OCI-M2 (cell line): ENCODE measurements around the gene ADGRF1.
"Not testable (repeated sequence)": the region's sequence is repeated elsewhere in the genome, so short reads cannot be mapped to it uniquely, and the experiment has no call there.

ENCODE experiments used
- DNase-seq: peaks from one replicate; lab custom pipeline; 2025; ENCODE audit not compliant: unreplicated experiment; lab: John Stamatoyannopoulos, UW

The ADGRF1 gene

DNA sequence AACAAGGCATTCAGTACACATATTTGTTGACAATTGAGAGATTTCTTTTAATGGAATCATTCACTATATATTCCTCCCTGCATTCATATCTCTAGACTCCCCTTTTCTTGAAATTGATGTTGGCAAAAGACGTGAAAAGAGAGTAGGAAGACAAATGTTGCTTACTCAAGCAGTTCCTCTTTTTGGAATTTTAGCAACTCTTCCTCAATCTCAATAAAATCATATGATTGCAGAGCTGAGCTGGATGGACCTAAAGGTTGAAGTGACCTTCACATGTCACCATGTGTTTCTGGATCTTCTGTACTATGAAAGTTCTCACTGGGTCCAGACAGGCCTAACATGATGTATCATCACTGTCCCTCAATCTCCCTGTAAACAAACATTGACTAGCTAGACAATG is 18.6 kb downstream of the ADGRF1 start:
- DNase-seq = no peak

DNA sequence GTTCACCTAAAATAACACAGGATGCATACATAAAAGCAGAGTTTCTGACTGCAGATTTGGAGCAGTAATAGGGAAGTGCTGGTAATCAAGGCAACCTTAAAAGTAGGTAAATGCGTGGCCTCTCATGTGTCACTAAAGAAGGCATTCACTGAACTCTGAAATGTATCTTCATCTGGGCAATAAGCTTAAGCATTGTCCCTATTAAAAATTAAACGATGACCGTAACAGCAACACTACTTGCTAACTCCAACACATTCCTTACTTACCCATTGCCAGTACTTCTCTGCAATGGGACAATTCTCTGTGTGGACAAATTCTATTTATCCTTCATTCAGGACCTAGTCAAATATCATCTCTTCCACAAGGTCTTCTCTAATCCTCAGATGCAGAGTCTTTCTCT is 19.9 kb downstream of the ADGRF1 start:
- no peak for DNase-seq

DNA sequence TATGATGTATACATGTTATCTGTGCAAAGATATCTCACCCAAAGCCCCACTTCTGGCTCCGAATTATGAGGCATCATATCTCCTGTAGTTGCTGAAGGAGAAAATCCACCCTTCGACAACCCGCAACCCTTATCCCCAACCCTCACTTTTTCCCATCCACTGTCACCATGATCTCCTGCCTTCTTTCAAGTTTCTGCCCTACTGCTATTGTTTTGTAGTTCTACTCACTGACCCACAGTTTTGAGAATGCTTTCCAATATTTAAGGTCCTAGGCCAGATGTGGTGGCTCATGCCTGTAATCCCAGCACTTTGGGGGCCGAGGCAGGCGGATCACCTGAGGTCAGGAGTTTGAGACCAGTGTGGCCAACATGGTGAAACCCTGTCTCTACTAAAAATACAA is 22.2 kb downstream of the ADGRF1 start:
- no peak for DNase-seq

DNA sequence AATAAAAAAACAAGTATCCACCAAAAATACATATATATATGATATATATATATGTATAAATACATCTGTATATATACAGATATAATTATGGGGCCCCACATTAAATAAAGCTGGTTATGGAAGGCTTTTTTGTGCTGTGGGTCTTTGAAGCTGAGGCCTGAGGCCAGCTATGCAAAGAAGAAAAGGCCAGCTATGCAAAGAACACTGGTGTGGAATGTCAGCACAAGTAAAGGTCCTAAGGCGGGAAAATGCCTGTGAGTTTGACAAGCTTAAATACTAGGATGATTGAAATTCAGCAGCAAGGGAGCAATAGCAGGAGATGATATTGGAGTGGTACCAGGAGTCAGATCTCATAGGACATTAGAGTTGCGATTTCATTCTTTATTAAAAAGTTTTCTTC is 25.2 kb downstream of the ADGRF1 start:
- no peak for DNase-seq

DNA sequence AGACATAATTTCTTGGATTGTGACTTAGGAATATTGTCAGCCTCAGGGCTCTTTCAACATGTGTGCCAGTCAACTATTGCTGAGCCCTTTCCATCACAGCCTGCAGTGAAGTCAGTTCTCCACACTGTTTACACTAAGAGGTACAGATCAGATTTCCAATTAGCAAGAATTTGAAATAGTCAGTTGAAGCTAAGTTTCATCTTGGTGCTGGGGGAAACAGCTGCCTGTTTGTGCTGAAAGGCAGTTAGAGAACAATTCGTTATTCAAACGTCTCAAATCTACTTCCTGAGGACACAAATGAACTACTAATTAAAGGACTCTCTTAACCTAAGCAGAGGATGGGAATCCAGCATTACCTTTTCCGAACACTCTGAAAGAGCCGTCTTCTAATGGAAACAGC is 25.9 kb downstream of the ADGRF1 start:
- no peak for DNase-seq

DNA sequence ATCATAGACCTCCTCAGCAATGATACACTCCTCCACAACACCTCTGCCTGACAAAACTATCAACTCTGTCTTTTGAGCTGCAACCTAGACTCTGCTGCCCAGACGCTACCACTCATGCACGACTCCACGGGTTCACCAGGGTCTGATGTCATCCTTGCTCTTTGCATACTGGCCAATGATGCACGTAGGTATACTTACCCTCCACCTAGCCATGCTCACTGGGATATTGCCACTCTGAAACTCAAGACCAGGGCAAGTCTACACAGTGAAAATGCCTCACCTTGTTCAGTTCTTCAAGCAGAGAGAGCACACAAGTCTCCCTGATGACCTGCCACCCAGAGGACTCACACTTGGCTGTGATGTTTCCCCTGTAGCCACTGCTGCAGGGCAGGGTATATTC is 27.7 kb downstream of the ADGRF1 start:
- DNase-seq = no peak

DNA sequence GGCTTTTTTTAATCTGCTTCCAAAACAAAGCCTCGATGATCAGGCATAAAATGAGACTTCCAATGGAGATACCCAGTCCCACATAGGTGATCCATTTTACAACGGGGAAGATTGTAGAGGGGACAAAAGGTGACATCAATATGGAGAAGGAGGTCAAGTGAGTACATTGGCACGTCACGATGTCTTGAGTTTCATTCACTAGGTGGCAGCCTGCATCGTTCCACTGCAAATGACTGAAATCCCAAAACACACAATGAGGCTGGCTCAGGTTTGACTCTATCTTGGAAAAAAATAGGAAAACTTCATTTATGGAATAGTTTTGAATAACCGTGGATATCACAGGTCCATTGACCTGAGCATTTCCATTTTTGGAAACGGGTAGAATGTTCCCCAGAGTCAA is 32.5 kb downstream of the ADGRF1 start:
- no peak for DNase-seq

DNA sequence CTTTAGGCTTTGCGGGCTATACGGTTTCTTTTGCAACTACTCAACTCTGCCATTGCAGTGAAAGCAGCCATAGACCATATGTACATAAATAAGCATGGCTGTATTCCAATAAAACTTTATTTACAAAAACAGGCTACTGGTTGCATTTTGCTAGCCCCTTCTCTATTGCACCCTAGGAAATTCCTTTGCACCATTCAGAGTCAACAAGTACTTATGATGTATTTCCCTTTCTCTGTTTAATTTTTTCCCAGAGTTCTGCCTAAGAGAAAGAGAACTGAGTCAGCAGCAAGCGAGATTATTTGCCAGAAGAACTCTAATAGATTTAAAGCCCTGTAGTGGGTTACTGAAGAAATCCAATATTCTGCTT is 33.8 kb downstream of the ADGRF1 start:
- DNase-seq = no peak

DNA sequence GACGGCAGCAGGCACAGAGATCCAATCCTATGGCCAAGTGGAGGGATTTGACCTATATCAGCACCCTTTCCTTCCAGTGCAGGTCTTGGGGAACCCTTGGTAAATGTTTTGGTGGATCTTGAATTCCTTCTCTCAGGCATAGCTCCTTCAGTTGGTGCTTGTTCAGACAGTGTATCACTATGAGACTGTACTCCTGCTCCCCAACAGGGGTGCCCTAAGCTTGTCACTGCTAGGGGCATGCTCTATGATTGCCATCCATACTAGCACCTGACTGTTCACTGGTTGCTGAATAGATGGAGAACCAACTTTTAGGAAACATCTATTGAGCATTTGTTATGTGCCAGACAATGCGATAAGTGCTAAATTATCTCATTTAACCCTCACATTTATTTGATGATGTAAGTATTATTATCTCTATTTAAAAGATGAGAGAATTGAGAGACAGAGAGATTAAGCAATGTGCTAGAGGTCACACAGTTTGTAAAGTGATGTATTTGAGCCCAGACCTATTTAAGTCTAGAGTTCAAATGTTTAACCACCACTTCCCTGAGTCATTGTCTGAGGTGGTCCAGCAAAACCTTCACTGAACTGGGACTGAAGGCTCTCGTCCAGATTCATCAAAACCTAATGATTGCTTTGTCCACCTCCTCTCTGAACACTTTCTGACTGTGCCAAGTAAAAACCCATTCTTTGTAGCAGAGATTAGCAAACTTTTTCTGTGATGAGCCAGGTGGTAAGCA is 34.3 kb downstream of the ADGRF1 start:
- DNase-seq = no peak

DNA sequence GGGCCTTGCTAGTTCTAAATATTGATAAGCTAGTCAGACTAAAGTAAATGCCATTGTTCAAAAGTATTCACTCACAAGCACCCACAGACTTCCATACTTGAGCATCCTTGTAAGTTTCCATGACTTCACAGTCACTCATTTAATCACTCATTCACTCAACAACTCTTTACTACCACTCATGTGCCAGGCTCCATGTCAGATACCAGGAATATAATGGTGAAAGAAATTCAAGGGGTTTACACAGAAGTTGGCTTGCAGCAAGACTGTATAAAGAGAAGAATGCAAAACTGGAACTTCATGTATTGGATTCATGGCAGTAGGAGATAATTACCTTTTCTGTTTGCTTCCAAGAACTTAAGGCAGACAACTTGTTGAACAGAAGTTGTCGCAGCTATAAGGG is 36.6 kb downstream of the ADGRF1 start:
- no peak for DNase-seq

DNA sequence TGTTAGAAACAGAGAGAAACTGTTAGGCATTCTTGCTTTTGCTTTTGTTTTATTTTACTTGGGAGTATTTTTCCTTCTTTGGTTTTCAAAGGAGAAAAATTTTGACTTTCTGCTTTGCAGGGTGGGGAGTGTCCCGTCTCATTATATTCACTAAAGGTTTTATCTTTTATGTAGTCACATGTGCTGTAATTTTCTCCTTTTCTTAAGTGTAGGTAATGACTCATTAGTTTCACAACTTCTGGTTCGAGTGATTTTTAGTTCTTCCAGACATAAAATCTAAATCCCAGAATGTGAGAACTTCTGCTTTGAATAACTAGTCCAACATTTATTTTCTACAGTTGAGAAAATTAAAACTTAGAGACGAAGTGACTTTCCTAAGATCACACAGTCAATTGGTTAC is 37.7 kb downstream of the ADGRF1 start:
- no peak for DNase-seq

DNA sequence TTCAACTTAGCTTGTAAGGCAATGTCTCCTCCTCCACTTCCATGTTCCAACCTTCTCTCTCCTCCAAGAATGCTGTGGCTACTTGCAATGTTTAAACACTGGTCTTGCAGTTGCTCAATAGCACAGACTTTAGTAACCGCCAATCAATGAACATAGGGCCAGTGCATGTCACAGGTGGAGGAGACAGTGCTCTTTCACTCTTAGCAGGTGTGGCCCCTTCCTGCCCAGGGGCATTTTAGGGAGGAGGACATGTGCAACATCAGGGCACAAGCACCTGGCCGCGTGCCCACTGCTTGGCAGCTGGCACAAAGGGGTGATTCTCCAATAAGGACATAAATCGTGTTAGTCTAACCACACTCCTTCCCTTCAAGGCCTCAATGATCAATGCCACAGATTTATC is 41.3 kb downstream of the ADGRF1 start:
- DNase-seq = no peak

DNA sequence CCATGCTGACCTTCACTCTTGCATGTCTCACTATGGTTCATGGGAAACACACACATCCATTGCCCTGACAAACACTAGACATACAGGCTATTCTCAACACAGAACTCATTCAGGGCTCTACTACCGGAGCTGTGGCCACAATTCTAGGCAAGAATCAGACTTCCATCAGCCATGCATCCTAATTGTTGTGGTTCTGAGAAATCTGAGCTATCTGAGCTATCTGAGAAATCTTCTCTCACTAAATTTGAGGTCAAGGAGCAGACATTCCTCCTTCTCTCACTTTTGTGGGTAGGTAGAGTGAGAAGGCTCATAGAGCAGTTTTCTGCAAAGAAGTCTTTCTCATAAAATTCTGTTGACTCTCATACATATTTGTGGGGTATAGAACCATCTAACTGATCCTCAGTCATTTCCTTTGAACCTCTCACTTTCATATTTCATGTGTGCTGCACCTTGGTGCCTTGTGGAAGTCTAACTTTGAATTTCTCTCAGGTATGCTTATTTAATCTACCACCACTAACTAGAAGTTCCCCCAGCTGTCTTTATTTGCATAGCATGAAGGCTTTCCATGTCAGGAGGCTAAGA is 43.6 kb downstream of the ADGRF1 start:
- DNase-seq = no peak

DNA sequence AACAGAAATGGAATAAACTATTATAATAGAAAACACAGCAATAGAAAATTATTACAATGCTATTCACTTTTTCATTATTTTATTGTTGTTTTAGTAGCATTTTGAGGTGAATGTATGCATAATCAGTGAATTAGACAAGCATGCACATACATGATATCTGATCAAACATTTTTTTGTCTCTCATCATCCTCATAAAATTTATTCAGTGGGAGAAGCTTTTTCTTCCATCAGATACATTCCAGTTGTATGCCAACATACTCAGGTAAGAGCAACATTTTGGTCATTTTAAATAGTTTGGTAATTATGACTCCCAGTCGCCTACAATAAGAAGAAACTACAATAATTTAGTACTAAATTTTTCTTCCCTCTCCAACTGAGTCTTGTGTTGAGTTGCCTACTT is 44.5 kb downstream of the ADGRF1 start:
- DNase-seq = no peak

DNA sequence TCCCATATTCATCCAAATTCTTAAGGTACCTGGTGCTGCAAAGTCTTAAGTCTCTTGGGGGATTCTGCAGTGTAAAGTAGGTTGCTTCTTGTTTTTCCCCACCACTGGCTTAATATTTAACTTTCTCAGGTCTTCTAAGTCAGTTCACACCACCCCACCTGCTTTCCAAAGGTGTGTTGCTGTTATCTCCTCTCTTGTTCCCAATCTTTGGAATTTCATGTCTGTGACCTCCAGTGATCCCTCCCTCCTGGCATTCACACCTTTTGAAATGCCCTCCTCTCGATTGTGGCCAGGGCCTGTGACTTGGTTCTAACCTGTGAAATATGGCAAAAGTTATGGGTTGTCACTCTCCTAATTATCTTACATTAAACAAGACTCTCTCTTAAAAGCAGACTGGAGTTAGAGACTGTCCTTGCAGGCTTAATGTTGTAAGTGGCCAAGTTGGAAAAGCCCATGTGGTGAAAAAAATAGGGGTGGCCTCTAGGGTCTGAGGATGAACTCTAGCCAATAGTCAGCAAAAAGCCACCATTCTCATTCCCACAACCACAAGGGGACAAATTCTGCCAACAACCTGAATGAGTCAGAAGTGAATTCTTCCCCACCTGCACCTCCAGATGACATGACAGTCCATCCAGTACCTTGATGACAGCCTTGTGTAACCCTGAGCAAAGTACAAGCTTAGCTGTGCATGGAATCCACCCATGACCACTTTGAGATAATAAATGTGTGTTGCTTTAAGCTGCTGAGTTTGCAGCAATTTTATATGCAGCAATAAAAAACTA is 45.1 kb downstream of the ADGRF1 start:
- DNase-seq = no peak

DNA sequence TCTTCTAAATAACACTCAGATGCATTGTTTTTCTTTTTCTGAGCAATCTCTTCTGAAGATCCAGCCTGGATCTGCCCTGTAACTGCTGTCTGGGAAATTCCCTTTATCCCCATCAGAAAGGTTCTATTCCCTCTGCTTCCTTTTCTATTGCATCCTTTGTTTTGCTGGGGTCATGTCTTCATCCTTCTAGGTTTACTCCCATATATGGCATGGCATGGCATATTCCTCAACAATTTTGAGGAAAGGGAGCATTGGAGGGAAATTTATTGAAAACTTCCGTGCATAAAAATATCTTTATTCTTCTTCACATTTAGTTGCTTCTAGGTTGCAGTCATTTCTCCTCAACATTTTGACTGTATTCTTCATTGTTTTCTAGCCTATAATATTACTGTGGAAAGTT is 47.2 kb downstream of the ADGRF1 start:
- DNase-seq = no peak

DNA sequence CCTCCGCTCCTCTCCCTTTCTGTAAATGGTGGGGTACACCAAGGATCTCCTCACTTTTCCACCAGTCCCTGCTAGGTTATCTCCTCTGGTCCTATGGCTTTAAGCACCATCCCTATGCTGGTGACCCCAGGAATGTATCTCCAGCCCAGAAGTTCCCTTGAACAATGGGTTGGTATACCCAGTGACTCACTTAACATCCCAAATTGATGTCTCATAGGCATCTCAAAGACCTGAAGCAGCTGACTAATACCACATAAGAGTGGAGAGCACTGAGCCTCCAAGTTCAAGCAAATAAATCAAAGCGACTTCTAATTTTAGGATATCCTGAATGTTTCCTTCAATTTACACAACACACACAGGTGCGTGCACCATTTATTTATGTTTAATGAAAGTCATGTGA is 48.3 kb downstream of the ADGRF1 start:
- no peak for DNase-seq

DNA sequence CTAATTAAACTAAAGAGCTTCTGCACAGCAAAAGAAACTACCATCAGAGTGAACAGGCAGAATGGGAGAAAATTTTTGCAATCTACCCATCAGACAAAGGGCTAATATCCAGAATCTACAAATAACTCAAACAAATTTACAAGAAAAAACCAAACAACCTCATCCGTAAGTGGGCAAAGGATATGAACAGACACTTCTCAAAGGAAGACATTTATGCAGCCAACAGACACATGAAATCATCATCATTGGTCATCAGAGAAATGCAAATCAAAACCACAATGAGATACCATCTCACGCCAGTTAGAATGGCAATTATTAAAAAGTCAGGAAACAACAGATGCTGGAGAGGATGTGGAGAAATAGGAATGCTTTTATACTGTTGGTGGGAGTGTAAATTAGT is 49.7 kb downstream of the ADGRF1 start:
- not testable (repeated sequence) for DNase-seq

DNA sequence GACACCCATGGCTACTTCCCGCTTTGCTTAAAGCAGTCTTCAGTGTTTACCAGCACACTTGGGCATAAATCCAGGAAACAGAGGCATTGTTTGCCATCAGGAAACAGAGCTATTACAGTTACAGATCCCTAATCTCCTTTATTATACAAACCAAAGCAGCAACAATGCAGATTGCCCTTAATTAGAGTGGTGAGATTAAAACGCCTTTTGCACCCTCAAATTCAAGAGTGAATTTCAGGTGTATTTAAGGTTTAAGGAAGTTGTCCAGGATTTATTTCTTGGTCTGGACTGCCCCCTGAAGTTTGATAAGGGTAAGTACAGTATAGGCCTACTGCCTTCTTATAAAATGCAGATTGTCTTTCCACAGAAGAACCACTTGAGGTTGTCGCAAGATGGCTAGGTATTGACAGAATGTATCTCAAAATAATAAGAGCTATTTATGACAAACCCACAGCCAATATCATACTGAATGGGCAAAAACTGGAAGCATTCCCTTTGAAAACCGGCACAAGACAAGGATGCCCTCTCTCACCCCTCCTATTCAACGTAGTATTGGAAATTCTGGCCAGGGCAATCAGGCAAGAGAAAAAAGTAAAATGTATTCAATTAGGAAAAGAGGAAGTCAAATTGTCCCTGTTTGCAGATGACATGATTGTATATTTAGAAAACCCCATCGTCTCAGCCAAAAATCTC is 51.2 kb downstream of the ADGRF1 start:
- DNase-seq = not testable (repeated sequence)

DNA sequence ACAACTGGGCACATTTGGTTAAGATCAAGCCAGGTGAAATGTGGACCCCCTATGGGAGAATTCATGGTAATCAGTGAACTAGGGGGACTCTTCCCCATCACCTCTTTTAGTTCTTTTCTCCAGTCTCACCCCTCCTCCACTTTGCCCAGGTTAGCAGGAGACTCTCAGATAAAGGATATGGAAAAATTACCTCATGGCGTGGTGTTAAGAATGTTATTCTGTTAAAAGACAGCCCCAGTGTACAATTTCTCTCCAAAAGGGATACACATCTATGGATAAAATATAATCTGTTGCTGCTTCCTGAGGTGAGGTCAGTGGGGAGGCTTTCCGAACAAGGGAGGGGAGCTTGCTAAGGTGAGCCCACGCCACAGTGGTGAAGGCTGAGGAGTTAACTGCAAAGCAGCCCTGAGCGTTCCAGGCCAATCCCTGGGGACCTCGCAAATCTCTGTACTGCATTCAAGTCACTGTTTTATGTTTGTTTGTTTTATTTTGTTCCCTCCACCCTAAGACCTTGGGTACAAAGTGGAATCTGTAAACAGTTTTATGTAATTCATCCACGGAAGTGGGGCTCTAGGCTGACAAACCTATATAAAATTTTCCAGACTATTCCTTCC is 52.0 kb downstream of the ADGRF1 start:
- no peak for DNase-seq

DNA sequence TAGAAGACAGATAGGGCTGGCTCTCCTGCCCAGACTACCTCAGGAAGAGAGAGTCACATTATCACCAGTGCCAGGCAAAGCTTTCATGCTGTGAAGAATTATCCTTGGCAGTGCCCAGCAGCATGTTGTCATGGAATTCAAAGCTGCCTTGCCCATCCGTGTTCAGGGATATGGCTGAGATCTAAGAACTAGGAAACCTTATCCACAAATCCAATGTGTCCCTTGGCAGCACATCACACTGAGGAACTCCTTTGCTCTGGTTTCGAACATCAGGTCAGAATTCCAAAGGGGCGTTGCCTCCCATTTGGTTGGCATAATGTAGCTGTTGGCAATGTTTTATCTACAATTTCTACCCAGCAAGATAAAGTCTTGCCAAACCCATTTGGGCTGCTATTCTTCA is 52.7 kb downstream of the ADGRF1 start:
- DNase-seq = no peak
